Gastroesophageal sphincter (tissue), 3 donors: Measurements from ENCODE around the gene CHKB.

ENCODE experiments used
- CTCF ChIP-seq, 4 experiments: fragments of 200-600 bp in 2 of 4; fragments of 450-650 bp in 2 of 4; sonication (generic) in 1 of 4; IDR thresholded peaks; one replicate each; pipeline ENCODE4 v1.5.1; 2017 to 2019; ENCODE audit warnings: antibody characterized with exemption in 4 of 4, mild to moderate bottlenecking in 2 of 4, moderate library complexity in 2 of 4
- POLR2A ChIP-seq, 2 donors: fragments of 450-650 bp; IDR thresholded peaks; one replicate each; pipeline ENCODE4 v1.6.1; 2017; ENCODE audit warnings: antibody characterized with exemption in 2 of 2, mild to moderate bottlenecking in 2 of 2, moderate library complexity in 1 of 2
- POLR2AphosphoS5 ChIP-seq: sonication (generic); formaldehyde crosslinking; IDR thresholded peaks from one replicate; pipeline ENCODE4 v1.6.1; 2017; ENCODE audit warnings: antibody characterized with exemption

DNA sequence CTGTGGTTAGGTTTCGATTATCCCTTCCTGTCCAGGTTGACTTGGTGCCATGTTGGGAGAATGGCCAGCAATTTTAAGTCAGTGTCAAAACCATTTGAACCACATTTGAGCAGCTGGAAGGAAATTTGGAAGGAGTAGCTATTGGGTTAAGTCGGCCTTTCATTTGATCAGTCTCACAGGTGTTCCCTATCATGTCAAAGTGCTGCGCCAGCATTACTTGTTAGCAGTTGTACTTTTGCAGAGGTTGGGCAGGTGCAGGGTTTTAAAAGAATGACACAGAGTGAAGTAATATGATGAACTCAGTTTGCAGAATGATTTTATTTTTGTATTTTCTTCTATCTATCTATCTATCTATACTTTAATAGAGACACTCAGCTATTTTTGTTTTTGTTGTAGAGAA, 46.4 kb downstream of the CHKB start:
- TF ChIP-seq POLR2AphosphoS5 (no peak), CTCF (IDR thresholded peaks at IDR 0.05) (no peak), POLR2A (IDR thresholded peaks at IDR 0.05) (no peak)
